ENCODE measurements around the gene MLYCD.

DNA sequence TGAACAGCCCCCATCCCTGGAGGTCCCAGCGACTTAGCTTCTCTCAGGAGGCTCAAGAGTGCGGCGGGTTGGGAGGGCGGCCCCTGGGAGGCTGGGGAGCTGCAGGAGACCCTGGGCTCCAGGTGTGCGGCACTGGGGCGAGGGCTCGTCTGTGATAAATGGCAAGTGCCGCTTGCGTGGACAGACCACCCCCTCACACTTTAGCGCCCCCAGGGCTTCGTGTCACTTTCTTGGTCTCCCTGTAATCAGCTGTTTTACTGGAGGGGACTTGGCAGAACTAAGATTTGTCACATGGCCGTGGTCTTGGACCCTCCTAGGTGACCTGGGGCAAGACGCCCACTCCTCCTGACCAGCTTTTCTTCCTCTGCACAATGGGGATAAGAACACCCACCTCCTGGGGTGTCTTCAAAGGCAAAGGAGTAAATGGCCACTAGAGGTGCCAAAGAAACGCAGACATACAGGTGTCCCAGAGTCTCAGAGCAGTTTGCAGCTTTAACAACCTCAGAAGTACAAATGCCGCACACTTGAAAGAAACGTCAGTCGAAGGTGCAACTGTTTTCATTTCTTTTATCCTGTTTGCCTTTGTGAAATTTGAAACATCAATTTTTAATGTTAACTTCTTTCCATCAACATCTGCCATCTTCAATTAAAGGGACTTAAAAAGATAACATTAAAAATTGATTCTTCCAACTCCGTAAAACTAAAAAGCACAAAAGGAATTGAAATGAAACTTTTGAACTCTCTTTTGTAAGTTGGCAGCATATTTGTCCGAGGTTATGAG, 55.1 kb downstream of the MLYCD start:
- TF ChIP-seq, protein P1, sequence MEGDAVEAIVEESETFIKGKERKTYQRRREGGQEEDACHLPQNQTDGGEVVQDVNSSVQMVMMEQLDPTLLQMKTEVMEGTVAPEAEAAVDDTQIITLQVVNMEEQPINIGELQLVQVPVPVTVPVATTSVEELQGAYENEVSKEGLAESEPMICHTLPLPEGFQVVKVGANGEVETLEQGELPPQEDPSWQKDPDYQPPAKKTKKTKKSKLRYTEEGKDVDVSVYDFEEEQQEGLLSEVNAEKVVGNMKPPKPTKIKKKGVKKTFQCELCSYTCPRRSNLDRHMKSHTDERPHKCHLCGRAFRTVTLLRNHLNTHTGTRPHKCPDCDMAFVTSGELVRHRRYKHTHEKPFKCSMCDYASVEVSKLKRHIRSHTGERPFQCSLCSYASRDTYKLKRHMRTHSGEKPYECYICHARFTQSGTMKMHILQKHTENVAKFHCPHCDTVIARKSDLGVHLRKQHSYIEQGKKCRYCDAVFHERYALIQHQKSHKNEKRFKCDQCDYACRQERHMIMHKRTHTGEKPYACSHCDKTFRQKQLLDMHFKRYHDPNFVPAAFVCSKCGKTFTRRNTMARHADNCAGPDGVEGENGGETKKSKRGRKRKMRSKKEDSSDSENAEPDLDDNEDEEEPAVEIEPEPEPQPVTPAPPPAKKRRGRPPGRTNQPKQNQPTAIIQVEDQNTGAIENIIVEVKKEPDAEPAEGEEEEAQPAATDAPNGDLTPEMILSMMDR (IDR thresholded peaks at IDR 0.05; ENCODE audit: insufficient read depth, low read depth, low read length) = peak; percentile 62
- TF ChIP-seq EZH2 (IDR thresholded peaks at IDR 0.05; ENCODE audit: insufficient read depth, low read length) = no peak

Measured in astrocyte (in vitro differentiated cells and primary cell).